Cortex of kidney (tissue), 1 donor: Measurements from ENCODE around the gene RAX2.
"Not testable (repeated sequence)": the region's sequence is repeated elsewhere in the genome, so short reads cannot be mapped to it uniquely, and the experiment has no call there.

ENCODE experiments used
- DNase-seq: peaks from one replicate; lab custom pipeline; 2025; lab: John Stamatoyannopoulos, UW

RAX2 gene

DNA sequence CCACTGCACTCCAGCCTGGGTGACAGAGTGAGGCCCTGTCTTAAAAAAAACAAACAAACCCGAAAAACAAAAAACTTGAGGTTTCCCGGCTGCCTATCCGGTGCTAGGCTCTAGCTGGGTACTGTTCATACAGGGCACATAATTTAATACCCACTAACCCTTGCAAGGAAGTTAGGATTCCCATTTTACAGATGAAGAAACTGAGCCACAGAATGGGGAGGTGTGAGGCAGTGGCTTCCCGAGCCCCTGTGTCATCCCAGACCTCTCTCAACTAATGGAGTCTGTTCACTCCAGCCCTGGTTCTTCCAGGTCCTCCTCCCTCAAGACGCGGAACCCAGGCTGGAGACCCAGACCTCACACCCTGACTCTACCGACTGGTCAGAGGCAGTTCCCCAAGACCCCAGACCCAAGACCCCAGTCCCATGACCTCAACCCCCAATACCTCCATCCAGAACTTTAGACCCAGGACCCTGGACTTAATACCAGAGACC, 11.1 kb downstream of the RAX2 start:
- no peak for DNase-seq

DNA sequence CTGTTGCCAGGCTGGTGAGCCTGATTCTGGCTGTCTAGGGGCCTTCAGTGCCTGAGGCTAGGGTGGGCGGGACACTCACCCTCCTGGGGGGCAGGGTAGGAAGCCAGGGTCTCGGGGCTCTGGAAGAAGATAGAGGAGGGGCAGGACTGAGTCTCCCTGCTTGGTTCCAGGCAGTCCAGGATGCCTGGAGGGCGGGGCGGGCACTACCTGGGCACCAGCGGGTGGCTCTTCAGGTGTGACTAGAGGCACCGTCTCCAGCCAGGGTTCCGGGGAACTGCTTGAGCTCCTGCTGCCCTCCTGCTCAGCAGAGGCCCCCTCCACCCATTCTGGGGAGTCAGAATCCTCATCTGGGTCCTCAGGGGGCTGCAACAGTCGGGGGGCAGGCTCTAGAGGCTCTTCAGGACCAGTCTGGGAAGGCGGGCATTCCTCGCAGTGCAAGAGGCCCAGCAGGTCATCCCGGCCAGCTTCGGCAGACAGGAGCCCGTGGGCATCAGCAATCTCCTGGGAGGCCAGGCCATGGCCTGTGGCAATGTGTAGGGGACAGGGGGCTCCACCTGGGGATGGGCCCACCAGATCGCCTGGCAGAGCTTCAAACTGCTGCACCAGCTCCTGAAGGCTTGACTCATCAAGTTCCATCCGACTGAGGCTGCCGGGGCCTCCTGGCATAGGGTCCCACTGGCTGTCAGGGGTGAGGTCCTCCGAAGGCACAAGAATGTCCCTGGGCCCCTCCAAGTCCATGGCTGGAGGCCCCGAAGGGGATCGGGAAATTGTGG, 12.4 kb downstream of the RAX2 start:
- DNase-seq, result no peak

DNA sequence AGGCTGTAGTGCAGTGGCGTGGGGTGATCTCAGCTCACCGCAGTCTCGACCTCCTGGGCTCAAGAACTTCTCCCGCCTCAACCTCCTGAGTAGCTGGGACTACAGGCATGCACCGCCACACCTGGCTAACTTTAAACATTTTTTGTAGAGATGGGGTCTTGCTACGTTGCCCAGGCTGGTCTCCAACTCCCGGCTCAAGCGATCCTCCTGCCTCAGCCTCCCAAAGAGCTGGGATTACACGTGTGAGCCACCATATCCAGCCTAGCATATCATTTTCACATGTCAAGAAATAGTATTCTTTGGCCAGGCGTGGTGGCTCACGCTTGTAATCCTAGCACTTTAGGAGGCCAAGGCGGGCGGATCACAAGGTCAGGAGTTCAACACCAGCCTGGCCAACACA, 13.7 kb downstream of the RAX2 start:
- DNase-seq, result not testable (repeated sequence)

- DNase-seq, result not testable (repeated sequence)
Measured at GRCh38 chr19:3757705-3758104, 14.3 kb downstream of the RAX2 start.

DNA sequence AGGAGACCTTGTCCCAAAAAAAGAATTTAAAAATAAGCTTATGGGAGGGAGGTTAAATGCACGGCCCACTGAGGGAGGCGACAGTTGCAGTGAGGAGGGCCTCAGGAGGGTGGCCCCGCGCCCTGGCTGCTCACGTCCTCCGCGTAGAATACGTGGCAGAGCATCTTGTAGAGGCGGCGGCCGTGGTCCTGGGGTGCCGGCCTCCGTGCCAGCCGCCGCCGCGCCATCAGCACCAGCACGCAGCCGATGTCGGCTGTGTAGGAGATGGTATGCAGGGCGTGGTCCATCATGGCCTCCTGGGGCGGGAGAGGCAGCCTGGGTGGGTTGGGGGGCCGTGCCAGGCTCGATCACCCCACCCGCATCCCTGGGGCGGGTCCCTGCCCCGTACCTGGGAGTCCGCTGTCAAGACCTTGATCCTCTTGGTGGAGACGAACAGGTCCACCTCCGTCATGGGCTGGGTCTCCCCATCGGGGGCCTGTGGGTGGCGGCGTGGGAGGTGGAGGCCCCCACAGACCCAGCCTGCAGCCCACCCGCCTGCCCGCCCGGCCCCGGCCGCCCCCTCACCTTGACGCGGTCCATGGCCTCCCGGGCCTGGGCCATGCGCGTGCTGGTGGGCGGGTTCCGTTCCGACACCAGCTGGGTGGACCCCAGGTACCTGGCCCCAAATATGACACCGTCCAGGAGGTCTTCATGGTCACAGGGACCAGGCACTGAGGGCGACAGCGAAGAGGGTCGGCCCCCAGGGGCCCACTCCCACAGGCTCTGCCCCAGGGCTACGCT, 18.2 kb downstream of the RAX2 start:
- DNase-seq, result no peak

DNA sequence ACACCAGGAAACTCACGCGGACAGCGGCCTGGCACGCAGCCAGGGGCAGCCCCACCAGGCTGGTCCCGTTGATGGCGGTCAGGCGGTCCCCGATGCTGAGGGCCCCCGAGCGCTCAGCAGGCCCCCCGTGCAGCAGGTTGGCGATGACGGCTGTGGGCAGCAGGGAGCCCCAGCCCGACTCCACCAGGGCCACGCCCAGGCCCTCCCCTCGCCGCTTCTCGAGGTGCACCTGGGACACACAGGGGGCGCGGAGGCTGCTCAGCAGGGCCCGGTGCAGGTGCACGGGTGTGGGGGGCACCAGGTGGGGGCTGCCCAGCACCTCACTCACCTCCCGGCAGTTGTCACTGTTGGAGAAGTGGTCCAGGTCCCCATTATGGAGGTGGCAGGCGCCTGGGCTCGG, 19.5 kb downstream of the RAX2 start:
- no peak for DNase-seq

GRCh38 chr19:3751236-3751635, 20.8 kb downstream of the RAX2 start:
- DNase-seq, result no peak

- no peak for DNase-seq
Measured at GRCh38 chr19:3750211-3750610, 21.8 kb downstream of the RAX2 start.

GRCh38 chr19:3748965-3749364, 23.1 kb downstream of the RAX2 start:
- no peak for DNase-seq

DNA sequence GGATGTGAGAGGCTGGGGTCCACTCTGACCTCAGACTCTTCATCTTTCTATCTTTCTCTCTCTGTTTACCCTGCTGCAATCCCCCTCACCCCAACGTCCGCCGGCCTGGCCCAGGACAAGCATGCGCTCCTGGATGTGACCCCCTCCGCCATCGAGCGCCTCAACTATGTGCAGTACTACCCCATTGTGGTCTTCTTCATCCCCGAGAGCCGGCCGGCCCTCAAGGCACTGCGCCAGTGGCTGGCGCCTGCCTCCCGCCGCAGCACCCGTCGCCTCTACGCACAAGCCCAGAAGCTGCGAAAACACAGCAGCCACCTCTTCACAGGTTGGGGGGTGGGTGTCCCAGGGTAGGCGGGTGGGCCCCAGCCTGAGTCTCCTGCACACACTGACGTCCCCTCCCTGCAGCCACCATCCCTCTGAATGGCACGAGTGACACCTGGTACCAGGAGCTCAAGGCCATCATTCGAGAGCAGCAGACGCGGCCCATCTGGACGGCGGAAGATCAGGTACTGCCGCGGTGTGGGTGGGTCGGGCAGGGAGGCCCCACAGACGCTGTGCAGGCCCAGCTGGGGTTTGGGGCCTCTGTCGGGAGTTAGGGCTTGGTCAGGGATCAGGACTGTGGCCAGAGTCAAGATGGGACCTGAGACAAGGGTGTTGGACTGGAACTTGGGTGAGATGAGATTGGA, 25.5 kb downstream of the RAX2 start:
- DNase-seq, result no peak

- no peak for DNase-seq
Measured at GRCh38 chr19:3745363-3746045, 26.5 kb downstream of the RAX2 start.

DNA sequence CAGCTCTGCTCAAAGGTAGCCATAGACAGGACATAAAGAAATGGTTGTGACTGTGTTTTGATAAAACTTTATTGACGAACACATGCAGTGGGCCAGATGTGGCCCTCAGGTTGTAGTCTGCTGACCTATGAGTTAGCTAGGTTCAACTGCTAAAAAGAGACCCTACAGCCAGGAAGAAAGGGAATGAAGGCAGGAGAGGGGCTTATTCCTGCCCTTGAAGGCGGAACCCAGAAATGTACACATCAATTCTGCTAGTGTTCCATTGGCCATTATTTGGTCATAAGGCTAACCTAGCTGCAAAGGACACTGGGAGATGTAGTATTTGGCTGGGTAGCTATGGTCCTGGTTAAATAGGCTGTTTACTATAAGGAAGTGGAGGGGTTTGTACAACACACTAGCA, 28.5 kb downstream of the RAX2 start:
- no peak for DNase-seq

GRCh38 chr19:3740431-3740830, 31.6 kb downstream of the RAX2 start:
- DNase-seq, result no peak

GRCh38 chr19:3738477-3739220, 33.4 kb downstream of the RAX2 start:
- DNase-seq, result no peak

DNA sequence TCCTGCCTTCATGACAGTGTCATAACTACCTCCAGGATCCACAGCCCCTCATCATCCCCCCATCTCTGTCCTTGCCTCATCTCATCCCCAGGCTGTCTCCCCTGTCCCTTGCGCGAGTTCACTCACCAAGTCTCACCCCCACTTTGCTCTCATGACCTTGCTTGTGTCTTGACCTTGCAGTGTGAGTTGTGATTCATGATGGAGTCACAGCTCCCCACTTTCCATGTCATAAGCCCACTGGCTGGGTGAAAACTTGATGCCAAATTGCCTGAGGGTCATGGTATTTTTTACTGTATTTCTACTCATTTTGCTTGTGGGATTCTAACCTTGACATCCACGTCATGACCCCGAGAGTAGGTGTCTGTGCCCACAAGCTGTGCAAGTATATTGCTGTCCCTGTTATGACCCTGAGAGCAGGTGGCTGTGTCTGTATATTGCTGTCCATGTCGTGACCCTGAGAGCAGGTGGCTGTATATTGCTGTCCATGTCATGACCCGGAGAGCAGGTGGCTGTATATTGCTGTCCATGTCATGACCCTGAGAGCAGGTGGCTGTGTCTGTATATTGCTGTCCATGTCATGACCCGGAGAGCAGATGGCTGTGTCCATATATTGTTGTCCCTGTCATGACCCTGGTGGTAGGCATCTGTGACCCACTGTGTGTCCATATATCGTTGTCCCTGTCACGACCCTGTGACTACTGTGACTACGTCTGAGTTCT, 34.4 kb downstream of the RAX2 start:
- no peak for DNase-seq

- DNase-seq, result no peak
Measured at GRCh38 chr19:3736106-3736724, 35.8 kb downstream of the RAX2 start.

DNA sequence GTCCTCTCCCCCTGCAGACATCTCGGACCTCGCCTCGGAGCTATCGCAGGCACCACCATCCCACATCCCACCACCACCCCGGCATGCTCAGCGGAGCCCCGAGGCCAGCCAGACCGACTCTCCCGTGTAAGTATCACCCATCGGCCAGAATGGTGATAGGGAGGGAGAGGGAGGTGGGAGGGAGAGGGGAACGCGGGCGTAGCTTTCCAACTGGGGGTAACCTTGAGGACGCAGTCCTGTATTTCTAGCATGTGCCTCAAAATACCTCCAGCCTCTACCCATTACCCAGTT, 37.8 kb downstream of the RAX2 start:
- no peak for DNase-seq

DNA sequence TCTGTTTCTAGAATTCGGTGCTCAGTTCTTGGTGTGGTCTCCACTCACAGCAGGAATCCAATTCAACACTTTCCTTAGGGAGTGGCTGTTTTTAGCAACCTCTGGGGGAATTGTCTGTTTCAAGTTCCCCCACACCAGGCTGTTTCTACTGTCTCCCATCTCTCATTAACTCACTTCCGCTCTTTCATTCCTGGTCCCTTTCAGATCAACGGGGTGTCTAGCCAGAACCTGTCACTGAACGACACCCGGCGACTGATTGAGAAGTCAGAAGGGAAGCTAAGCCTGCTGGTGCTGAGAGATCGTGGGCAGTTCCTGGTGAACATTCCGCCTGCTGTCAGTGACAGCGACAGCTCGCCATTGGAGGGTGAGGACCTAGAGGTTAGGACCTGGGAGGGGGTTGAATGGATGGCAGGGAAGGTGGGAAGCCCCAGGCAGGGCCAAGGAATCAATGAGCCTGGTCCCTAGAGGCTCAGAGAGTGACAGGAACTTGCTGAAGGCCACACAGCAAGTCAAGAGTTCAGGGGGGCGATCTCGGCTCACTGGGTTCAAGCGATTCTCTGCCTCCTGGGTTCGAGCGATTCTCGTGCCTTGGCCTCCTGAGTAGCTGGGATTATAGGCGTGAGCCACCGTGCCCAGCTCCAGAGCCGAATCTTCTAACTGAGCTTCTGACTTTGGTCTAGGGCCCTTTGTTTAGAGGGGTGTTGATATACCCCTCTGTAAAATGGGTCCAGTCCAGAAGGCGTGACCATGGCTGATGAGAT, 38.3 kb downstream of the RAX2 start:
- DNase-seq, result no peak

DNA sequence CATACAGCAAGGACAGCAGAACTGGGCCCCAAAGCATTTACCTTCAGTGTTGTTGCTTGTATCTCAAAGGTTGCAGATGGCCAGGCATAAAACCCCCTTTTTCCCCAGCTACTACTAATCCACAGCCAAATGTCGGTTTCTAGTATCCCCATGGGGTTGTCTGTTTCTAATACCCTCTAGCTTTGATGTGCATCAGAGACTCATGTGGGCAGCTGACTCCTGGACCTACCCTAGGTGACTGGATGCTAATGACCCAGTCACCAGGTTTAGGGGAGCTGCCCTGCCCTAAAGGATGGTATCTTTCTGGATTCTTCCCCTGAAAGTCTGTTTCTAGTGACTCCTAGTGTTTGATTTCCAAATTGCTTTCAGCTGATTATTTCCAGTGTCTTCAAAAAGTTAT, 39.9 kb downstream of the RAX2 start:
- DNase-seq, result no peak

DNA sequence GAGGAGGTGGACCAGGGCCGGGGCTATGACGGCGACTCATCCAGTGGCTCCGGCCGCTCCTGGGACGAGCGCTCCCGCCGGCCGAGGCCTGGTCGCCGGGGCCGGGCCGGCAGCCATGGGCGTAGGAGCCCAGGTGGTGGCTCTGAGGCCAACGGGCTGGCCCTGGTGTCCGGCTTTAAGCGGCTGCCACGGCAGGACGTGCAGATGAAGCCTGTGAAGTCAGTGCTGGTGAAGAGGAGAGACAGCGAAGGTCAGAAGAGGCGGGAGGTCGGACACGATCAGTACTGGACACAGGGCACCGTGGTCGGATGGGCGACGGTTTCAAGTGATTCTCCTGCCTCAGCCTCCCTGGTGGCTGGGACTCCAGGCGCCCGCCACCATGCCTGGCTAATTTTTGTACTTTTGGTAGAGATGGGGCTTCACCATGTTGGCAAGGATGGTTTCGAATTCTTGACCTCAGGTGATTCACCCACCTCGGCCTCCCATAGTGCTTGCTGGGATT, 41.5 kb downstream of the RAX2 start:
- no peak for DNase-seq
